ENCODE data around the gene PCID2.

Gene PCID2

DNA sequence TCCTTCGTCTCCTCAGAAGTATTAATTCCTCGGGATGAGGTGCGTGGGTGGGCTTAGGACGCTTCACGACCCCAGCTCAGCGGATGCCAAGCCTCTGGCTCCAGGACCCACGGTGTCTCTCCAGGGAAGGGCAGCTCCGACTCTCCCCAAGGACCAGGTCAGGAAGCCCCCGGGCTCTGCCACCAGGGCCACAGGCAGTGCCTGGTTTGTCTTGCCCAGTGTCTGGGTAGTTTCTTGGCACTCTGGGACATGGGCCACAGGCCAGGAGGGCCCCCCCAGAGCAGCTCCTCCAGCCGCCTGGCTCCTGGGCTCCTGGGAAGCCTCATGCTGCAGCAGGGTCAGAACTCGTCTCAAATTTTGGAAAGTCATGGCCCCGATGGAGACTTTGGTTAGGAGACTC lies 47.5 kb downstream of the PCID2 start:
- peaks cover 3% of the 10 kb centered on the region for H3K4me1 ChIP-seq (ENCODE audit: control insufficient read depth, insufficient read depth, low read length)
- H3K27me3 ChIP-seq (ENCODE audit: control insufficient read depth, insufficient read depth, low read length): peaks cover 18% of the 10 kb centered on the region
- no peaks in the 10 kb centered on the region for H3K9me3 ChIP-seq (replicated peaks; ENCODE audit: low read length)
- H3K9ac ChIP-seq (ENCODE audit: low read depth, low read length): no peak overlapping the region
- no peak overlapping the region for H3K4me3 ChIP-seq (ENCODE audit: low read length)
- H3K4me2 ChIP-seq (ENCODE audit: low read length): no peak overlapping the region
- no peaks in the 10 kb centered on the region for H3K36me3 ChIP-seq (ENCODE audit: insufficient read depth, low read length)

DNA sequence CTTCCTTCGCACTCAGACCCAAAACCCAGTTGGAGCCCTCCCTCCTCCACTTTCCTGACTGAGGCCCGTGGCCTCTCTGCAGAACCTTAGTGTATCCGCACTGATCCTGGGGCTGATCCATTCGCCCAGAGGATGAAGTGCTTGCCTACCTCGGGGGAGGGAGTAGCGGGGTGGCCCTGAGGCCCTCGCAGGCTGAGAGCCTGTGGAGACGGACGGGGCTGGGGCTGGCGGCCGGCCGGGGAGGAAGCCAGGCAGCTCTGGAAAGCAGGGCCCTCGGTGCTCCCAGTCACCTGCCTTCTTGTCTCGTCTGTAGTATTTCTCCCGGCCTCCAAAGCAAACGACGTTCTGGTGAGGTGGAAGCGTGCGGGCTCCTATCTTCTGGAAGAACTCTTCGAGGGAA lies 48.8 kb downstream of the PCID2 start:
- Histone ChIP-seq H3K4me1 (ENCODE audit: control insufficient read depth, insufficient read depth, low read length) (peaks cover 4% of the 10 kb centered on the region), H3K36me3 (ENCODE audit: insufficient read depth, low read length) (no peaks in the 10 kb centered on the region), H3K27me3 (ENCODE audit: control insufficient read depth, insufficient read depth, low read length) (peaks cover 18% of the 10 kb centered on the region), H3K9me3 (replicated peaks; ENCODE audit: low read length) (no peaks in the 10 kb centered on the region), H3K4me2 (ENCODE audit: low read length) (no peak overlapping the region), H3K4me3 (ENCODE audit: low read length) (no peak overlapping the region), H3K9ac (ENCODE audit: low read depth, low read length) (no peak overlapping the region)

DNA sequence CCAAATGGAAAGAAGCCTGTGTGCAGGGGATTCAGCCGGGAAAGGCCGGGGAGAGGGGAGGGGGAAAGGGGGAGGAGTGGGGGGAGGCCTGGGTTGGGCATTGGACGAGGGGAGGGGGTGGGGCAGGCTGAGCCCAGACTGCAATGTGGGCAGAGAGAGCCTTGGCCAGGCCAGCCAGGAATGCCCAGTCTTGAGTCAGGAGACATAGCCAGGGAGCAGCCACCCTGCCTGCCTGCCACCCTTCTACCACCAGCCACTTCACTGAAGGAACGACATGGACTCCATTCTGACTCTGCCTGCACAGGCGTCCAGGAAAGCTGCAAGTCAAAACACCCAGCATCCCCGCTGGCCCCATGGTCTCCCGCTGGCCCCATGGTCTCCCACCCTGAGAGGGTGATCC lies 49.5 kb downstream of the PCID2 start:
- Histone ChIP-seq H3K9ac (ENCODE audit: low read depth, low read length) (no peak overlapping the region), H3K4me3 (ENCODE audit: low read length) (no peak overlapping the region), H3K27me3 (ENCODE audit: control insufficient read depth, insufficient read depth, low read length) (peaks cover 18% of the 10 kb centered on the region), H3K4me2 (ENCODE audit: low read length) (no peak overlapping the region), H3K4me1 (ENCODE audit: control insufficient read depth, insufficient read depth, low read length) (peaks cover 7% of the 10 kb centered on the region), H3K9me3 (replicated peaks; ENCODE audit: low read length) (no peaks in the 10 kb centered on the region), H3K36me3 (ENCODE audit: insufficient read depth, low read length) (no peaks in the 10 kb centered on the region)

DNA sequence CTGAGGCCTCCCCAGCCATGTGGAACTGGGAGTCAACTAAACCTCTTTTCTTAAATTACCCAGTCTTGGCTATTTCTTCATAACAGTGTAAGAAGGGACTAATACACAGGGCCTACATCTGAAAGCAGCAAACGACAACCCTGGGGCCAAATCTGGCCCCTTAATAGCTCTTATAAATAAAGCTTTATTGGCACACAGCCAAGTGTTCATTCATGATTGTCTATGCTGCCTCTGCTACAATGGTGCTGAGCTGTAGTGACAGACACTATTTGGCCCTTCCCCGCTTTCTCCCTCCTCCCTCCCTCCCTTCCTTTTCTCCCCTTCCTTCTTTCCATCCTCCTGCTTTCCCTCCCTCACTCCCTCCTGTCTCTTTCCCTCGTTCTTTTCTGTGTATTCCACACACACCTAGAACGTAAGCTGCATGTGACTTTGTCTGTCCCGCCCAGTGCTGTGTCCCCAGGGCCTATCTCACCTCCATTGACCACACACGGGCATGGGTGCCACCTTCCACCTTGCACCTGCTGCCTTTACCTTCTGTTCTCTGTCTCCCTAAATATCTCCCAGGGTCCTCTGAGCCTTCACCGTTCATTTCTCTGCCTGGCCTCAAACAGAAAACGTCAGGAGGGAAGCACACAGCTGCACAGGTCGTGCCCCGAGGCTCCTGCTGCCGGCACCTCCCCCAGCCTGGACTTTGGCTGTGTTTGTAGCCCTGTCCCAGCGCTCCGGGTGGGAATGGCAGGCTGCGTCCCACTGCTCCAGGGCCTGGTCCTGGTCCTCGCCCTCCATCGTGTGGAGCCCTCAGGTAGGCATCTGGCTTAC lies 50.3 kb downstream of the PCID2 start, which contains the start of gene PROZ:
PROZ (plus strand) TSS at position 720 of the 819 bp plus-strand sequence; CDS start at position 733, 13 bp downstream.
- H3K4me3 ChIP-seq (ENCODE audit: low read length): no peak within 1 kb of the TSS
- H3K4me2 ChIP-seq (ENCODE audit: low read length): no peak within 1 kb of the TSS
- H3K9me3 ChIP-seq (replicated peaks; ENCODE audit: low read length): no peaks in the 10 kb centered on the region
- no peaks in the 10 kb centered on the region for H3K36me3 ChIP-seq (ENCODE audit: insufficient read depth, low read length)
- peaks cover 9% of the 10 kb centered on the region for H3K4me1 ChIP-seq (ENCODE audit: control insufficient read depth, insufficient read depth, low read length)
- no peak within 1 kb of the TSS for H3K9ac ChIP-seq (ENCODE audit: low read depth, low read length)
- H3K27me3 ChIP-seq (ENCODE audit: control insufficient read depth, insufficient read depth, low read length): peaks cover 12% of the 10 kb centered on the region

DNA sequence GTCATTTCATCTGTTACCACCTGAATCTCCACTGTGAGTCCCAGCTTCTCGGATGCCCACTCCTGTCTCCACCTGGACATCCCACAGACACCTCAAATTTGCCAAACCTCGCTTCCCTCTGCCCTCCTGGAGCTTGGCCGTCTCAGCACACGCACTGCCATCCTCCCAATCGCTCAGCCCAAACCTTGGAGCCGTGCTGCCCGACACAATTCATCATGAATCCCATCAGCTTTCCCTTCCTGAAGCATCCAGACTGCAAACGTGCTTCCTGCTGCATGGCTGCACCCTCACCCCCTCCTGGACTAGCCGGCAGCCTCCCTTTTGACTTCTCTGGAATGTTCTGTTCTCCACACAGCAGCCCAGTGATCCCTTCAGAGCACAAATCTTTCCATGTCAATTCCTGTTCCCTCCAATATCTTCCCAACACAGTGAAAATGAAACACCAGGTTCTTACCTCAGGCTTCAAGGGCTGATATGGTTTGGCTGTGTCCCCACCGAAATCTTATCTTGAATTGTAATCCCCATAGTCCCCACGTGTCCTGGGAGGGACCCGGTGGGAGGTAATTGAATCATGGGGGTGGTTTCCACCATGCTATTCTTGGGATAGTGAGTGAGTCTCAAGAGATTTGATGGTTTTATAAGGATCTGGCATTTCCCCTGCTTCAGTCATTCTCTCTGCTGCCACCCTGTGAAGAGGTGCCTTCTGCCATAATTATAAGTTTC lies 51.1 kb downstream of the PCID2 start:
- Histone ChIP-seq H3K27me3 (ENCODE audit: control insufficient read depth, insufficient read depth, low read length) (peaks cover 7% of the 10 kb centered on the region), H3K9me3 (replicated peaks; ENCODE audit: low read length) (no peaks in the 10 kb centered on the region), H3K4me3 (ENCODE audit: low read length) (no peak overlapping the region), H3K4me1 (ENCODE audit: control insufficient read depth, insufficient read depth, low read length) (peaks cover 16% of the 10 kb centered on the region), H3K36me3 (ENCODE audit: insufficient read depth, low read length) (no peaks in the 10 kb centered on the region), H3K4me2 (ENCODE audit: low read length) (no peak overlapping the region), H3K9ac (ENCODE audit: low read depth, low read length) (no peak overlapping the region)

DNA sequence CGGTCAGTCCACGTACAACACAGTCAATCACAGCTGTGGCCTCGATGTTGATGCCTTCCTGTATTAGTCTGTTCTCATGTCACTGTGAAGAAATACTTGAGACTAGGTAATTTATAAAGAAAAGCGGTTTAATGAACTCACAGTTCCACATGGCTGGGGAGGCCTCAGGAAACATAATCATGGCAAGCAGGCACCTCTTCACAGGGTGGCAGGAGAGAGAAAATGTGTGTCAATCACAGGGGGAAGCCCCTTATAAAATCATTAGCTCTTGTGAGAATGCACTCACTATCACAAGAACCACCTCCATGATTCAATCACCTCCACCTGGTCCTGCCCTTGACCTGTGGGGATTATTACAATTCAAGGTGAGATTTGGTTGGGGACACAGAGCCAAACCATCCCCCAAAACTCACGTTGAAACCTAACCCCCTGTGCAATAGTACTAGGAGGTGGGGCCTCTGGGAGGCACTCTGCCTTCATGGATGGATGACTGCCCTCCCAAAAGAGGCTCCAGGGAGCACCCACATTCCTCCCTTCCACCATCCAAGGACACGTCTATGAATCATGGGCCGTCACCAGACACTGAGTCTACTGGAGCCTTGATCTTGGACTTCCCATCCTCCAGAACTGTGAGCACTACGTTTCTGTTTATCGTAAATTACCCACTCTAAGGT lies 52.4 kb downstream of the PCID2 start:
- Histone ChIP-seq H3K9ac (ENCODE audit: low read depth, low read length) (no peak overlapping the region), H3K9me3 (replicated peaks; ENCODE audit: low read length) (no peaks in the 10 kb centered on the region), H3K4me1 (ENCODE audit: control insufficient read depth, insufficient read depth, low read length) (peaks cover 23% of the 10 kb centered on the region), H3K36me3 (ENCODE audit: insufficient read depth, low read length) (no peaks in the 10 kb centered on the region), H3K27me3 (ENCODE audit: control insufficient read depth, insufficient read depth, low read length) (peaks cover 3% of the 10 kb centered on the region), H3K4me2 (ENCODE audit: low read length) (no peak overlapping the region), H3K4me3 (ENCODE audit: low read length) (no peak overlapping the region)

DNA sequence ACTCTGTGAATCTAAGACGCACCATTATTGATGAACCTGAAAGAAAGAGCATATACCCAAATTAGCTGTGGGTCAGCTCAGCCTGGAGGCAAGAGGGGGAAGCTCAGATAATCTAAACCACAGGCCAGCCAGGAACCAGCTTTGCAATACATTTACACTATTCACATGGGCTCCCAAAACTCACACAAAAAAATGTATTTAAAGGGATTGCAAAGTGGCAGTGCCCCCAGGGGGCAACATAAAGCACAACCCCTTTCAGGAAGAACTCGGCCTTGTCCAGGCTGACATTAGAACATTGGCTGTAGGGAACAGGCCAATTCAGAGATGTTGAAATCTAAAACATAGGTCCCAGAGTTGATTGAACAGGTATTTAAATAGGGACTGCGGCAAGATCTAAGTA lies 53.3 kb downstream of the PCID2 start:
- Histone ChIP-seq H3K9me3 (replicated peaks; ENCODE audit: low read length) (no peaks in the 10 kb centered on the region), H3K36me3 (ENCODE audit: insufficient read depth, low read length) (no peaks in the 10 kb centered on the region), H3K4me1 (ENCODE audit: control insufficient read depth, insufficient read depth, low read length) (peaks cover 23% of the 10 kb centered on the region), H3K4me2 (ENCODE audit: low read length) (no peak overlapping the region), H3K27me3 (ENCODE audit: control insufficient read depth, insufficient read depth, low read length) (no peaks in the 10 kb centered on the region), H3K4me3 (ENCODE audit: low read length) (no peak overlapping the region), H3K9ac (ENCODE audit: low read depth, low read length) (no peak overlapping the region)

DNA sequence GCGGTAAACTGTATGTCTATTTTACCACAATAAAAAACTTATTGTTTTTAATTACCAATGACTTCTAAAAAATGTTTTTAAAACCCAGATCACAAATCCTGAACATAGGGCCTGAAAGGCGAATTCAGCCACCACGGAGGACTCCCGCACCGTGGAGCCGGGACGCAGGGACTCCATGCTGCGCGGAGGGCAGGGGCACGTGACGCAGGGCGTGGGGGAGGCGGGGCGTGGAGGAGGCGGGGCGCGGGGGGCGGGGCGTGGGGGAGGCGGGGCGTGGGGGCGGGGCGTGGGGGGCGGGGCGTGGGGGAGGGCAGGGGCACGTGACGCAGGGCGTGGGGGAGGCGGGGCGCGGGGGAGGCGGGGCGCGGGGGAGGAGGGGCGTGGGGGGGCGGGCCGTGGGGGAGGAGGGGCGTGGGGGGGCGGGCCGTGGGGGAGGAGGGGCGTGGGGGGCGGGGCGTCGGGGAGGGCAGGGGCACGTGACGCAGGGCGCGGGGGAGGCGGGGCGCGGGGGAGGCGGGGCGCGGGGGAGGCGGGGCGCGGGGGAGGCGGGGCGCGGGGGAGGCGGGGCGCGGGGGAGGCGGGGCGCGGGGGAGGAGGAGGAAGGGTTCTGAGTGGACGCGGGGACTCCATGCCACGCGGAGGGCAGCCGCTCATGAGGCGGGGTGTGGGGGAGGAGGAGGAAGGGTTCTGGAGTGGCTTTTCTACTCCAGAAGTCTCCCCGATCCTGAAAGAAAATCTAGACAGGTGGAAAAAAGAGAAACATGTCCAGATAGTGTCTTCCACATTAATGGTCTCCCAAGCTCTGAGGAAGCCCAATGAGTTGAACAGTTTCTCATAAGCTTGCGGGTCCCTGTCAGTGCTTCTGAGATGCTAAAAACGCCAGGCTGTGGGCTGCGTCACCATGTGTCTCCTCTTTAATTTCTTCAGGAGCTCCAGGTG lies 54.4 kb downstream of the PCID2 start:
- peak overlapping the region; percentile 86 for H3K9ac ChIP-seq (ENCODE audit: low read depth, low read length)
- no peaks in the 10 kb centered on the region for H3K27me3 ChIP-seq (ENCODE audit: control insufficient read depth, insufficient read depth, low read length)
- H3K9me3 ChIP-seq (replicated peaks; ENCODE audit: low read length): no peaks in the 10 kb centered on the region
- peaks cover 23% of the 10 kb centered on the region for H3K4me1 ChIP-seq (ENCODE audit: control insufficient read depth, insufficient read depth, low read length)
- peak overlapping the region; percentile 66 for H3K4me3 ChIP-seq (ENCODE audit: low read length)
- H3K36me3 ChIP-seq (ENCODE audit: insufficient read depth, low read length): no peaks in the 10 kb centered on the region
- peak overlapping the region; percentile 97 for H3K4me2 ChIP-seq (ENCODE audit: low read length)

DNA sequence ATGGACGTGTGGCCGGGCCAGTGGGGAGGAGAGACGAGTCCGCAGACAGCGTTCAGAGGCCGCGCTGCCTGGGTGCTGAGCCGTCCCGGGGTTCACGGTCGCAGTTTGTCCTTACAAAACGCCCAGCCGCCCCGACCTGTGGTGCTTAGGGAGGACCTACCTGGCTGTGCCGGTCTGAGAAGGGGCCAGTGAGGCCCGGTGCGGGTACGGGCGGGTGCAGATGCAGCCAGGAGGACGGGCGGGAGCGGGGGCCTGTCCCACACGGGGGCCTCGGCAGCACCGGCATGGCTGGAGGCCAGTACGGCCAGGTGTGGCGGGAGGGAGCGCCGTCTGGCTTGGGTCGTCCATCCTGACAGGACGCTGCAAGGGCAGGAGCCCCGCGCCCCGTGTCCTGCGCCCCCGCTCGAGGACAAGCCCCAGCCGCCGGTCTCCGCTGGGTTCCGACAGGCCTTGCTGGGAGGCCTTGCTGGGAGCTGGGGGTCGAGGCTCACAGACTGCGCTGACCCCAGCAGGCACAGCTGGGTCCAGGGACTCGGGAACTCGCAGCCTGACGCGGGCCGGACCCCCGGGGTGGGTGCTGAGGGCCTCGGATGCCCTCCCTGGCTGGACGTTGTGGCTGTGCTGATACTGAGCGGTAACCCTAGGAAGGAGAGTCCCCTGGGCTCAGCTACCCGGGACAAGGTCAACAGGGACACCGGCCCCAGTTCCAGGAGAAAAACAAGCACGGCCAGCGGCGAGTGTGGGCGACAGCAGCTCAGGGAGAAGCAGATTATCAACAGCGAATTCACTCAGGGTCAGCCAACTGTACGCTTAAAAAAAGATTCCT lies 55.3 kb downstream of the PCID2 start:
- Histone ChIP-seq H3K9me3 (replicated peaks; ENCODE audit: low read length) (no peaks in the 10 kb centered on the region), H3K36me3 (ENCODE audit: insufficient read depth, low read length) (no peaks in the 10 kb centered on the region), H3K4me1 (ENCODE audit: control insufficient read depth, insufficient read depth, low read length) (peaks cover 23% of the 10 kb centered on the region), H3K4me2 (ENCODE audit: low read length) (peak overlapping the region; percentile 97), H3K27me3 (ENCODE audit: control insufficient read depth, insufficient read depth, low read length) (no peaks in the 10 kb centered on the region), H3K9ac (ENCODE audit: low read depth, low read length) (peak overlapping the region; percentile 86), H3K4me3 (ENCODE audit: low read length) (peak overlapping the region; percentile 66)

DNA sequence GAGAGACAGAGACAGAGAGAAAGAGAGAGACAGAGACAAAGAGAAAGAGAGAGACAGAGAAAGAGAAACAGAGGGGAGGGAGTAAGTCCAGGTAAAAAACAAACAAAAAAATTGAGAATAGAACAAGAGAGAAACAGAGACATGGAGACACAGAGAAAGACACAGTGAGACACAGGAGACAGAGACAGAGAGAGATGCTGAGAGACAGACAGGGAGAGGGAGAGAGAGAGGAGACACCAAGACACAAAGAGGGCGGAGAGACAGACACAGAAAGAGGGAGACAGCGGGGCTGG lies 55.8 kb downstream of the PCID2 start:
- no peak overlapping the region for H3K9ac ChIP-seq (ENCODE audit: low read depth, low read length)

More for the DNA sequence above, 55.8 kb downstream of the PCID2 start:
- Histone ChIP-seq H3K4me2 (ENCODE audit: low read length) (peak overlapping the region; percentile 97), H3K4me1 (ENCODE audit: control insufficient read depth, insufficient read depth, low read length) (peaks cover 23% of the 10 kb centered on the region), H3K9me3 (replicated peaks; ENCODE audit: low read length) (no peaks in the 10 kb centered on the region), H3K4me3 (ENCODE audit: low read length) (no peak overlapping the region), H3K36me3 (ENCODE audit: insufficient read depth, low read length) (no peaks in the 10 kb centered on the region), H3K27me3 (ENCODE audit: control insufficient read depth, insufficient read depth, low read length) (no peaks in the 10 kb centered on the region)
